NCI-H526 (cell line): Measurements from ENCODE around the gene CYP1A2.

Source experiments
- DNase-seq, 2 experiments: peaks; one replicate each; lab custom pipeline; 2025; lab: John Stamatoyannopoulos, UW

The CYP1A2 gene

GRCh38 chr15:74802862-74803447 is 54.3 kb downstream of the CYP1A2 start:
- no peak for DNase-seq

- no peak for DNase-seq
Observed at GRCh38 chr15:74804935-74805334, 56.3 kb downstream of the CYP1A2 start.
